Measurements from ENCODE around the gene ZSCAN30. TPM values are rescaled to one million over a fixed set of nuclear protein-coding genes. Genes with fewer than 3 reads are reported as not detected.

ZSCAN30 gene
- total and polyA plus RNA-seq, 2 of the 13 experiments (the other 11 are each of a cell fraction or from before 2014, with no cell fraction given), result 7.4 to 7.7 TPM

GRCh38 chr18:35331367-35332087 is 41.5 kb upstream of the ZSCAN30 start:
- Histone ChIP-seq H2AFZ (ENCODE audit: low read length) (no peak overlapping the region), H3K9me3 (ENCODE audit: low read length) (no peaks in the 10 kb centered on the region), H3K79me2 (ENCODE audit: insufficient read depth, low read length) (peaks cover 4% of the 10 kb centered on the region), H4K20me1 (ENCODE audit: insufficient read depth, low read length) (no peaks in the 10 kb centered on the region), H3K4me1 (ENCODE audit: insufficient read depth, low read length) (no peaks in the 10 kb centered on the region), H3K36me3 (replicated peaks in 1 of 2; ENCODE audit: control insufficient read depth in 1 of 2, insufficient read depth in 2 of 2, low read length in 2 of 2) (peaks cover 9 to 33% of the 10 kb centered on the region in 2 experiments), H3K4me3 (replicated peaks in 1 of 3; ENCODE audit: insufficient read depth in 1 of 3, low read depth in 2 of 3, low read length in 3 of 3) (no peak overlapping the region), H3K4me2 (ENCODE audit: low read depth, low read length) (no peak overlapping the region), H3K27ac (ENCODE audit: extremely low read length, insufficient read depth, low read length) (no peak overlapping the region), H3K27me3 (ENCODE audit: control insufficient read depth in 1 of 2, insufficient read depth in 2 of 2, low read length in 2 of 2) (no peaks in the 10 kb centered on the region), H3K9ac (ENCODE audit: insufficient read depth, low read depth, low read length) (no peak overlapping the region)
- in situ Hi-C loops (cut with HindIII; ENCODE audit: extremely low pct_ligation_motif_present, low pct_unique_long_range_greater_than_20kb), result no loop called here
- ChIA-PET POLR2A (interaction anchor here (0.5 kb wide), 1 partner anchor 72 kb away, joined by 3 read pairs; no protein-coding TSS in a partner anchor), CTCF (ENCODE audit: low intra/inter-chr PET ratio, low total read pairs) (no interaction called here)
- intact Hi-C loops (cut with micrococcal nuclease; ENCODE audit: unreplicated experiment), result no loop called here
- DNase-seq (ENCODE audit: low spot score), result no peak
- BruUV-seq (replicated peaks), result no TSS peak
- TF ChIP-seq POLR2G (IDR thresholded peaks at IDR 0.05; ENCODE audit: low read depth, low read length) (peak; percentile 61), POLR2AphosphoS2 (IDR thresholded peaks at IDR 0.05; ENCODE audit: low read depth, low read length) (peak; percentile 58; the same call in 1 of the 2 replicates), RBM22 (optimal IDR thresholded peaks at IDR 0.05; ENCODE audit: low read length) (peak; percentile 89), PAF1 (CRISPR knock-in tag; IDR thresholded peaks at IDR 0.05) (peak; percentile 10; the same call in 1 of the 2 replicates), TFDP2 (CRISPR knock-in tag; IDR thresholded peaks at IDR 0.05) (no peak), ZNF367 (CRISPR knock-in tag; IDR thresholded peaks at IDR 0.05; ENCODE audit: borderline replicate concordance) (no peak), ZNF30 (CRISPR knock-in tag; IDR thresholded peaks at IDR 0.05) (no peak)
- FAIRE-seq, result no peak
- ATAC-seq, result peak; percentile 49; the same call in 1 of the 3 replicates
- 98% methylated on average over 4 of the region's 4 CpGs for WGBS (ENCODE audit: low lambda C conversion rate)

GRCh38 chr18:35328868-35329267 is 38.8 kb upstream of the ZSCAN30 start:
- no peak overlapping the region for H3K4me2 ChIP-seq (ENCODE audit: low read depth, low read length)
- ChIA-PET CTCF (ENCODE audit: low intra/inter-chr PET ratio, low total read pairs) (no interaction called here), POLR2A (no interaction called here)
- DNase-seq (ENCODE audit: low spot score) (no peak), ATAC-seq (no peak), FAIRE-seq (no peak)
- H3K27ac ChIP-seq (ENCODE audit: extremely low read length, insufficient read depth, low read length), result no peak overlapping the region
- H3K4me3 ChIP-seq (replicated peaks in 1 of 3; ENCODE audit: insufficient read depth in 1 of 3, low read depth in 2 of 3, low read length in 3 of 3), result no peak overlapping the region
- H3K27me3 ChIP-seq (ENCODE audit: control insufficient read depth in 1 of 2, insufficient read depth in 2 of 2, low read length in 2 of 2), result no peaks in the 10 kb centered on the region
- in situ Hi-C loops (cut with HindIII; ENCODE audit: extremely low pct_ligation_motif_present, low pct_unique_long_range_greater_than_20kb), result no loop called here
- no peaks in the 10 kb centered on the region for H3K79me2 ChIP-seq (ENCODE audit: insufficient read depth, low read length)
- H3K36me3 ChIP-seq (replicated peaks in 1 of 2; ENCODE audit: control insufficient read depth in 1 of 2, insufficient read depth in 2 of 2, low read length in 2 of 2), result peaks cover 3 to 12% of the 10 kb centered on the region in 2 experiments; a peak in 4 of 5 replicates
- TF ChIP-seq PPARG (CRISPR knock-in tag; conservative IDR thresholded peaks at IDR 0.05) (no peak), ZBTB26 (CRISPR knock-in tag; IDR thresholded peaks at IDR 0.05; ENCODE audit: borderline replicate concordance) (no peak), TRIM24 (CRISPR knock-in tag; IDR thresholded peaks at IDR 0.05) (no peak), MAFF (IDR thresholded peaks at IDR 0.05; ENCODE audit: low read depth, low read length) (0 out of 2 replicates have a peak, but pooled peaks have one; percentile 3), MAFK (conservative IDR thresholded peaks at IDR 0.05 in 1 of 2, IDR thresholded peaks at IDR 0.05 in 1 of 2; ENCODE audit: low read length in 2 of 2) (peak; percentile 41 to 72; a peak in 2 of 4 replicates)
- no TSS peak for BruUV-seq (replicated peaks)
- H4K20me1 ChIP-seq (ENCODE audit: insufficient read depth, low read length), result no peaks in the 10 kb centered on the region
- intact Hi-C loops (cut with micrococcal nuclease; ENCODE audit: unreplicated experiment), result no loop called here
- no peaks in the 10 kb centered on the region for H3K4me1 ChIP-seq (ENCODE audit: insufficient read depth, low read length)
- no peaks in the 10 kb centered on the region for H3K9me3 ChIP-seq (ENCODE audit: low read length)
- H2AFZ ChIP-seq (ENCODE audit: low read length), result no peak overlapping the region
- no peak overlapping the region for H3K9ac ChIP-seq (ENCODE audit: insufficient read depth, low read depth, low read length)

Data from HepG2 (cell line).